SK-N-SH (cell line): ENCODE data around the gene BCL2L11. TPM values are rescaled to one million over a fixed set of nuclear protein-coding genes. Genes with fewer than 3 reads are reported as not detected.

Experiments used
- CTCF ChIA-PET: fragments of 300-600, 350-600 bp; formaldehyde crosslinking; extraction: SDS; loops from one replicate; lab custom pipeline; 2021; lab: Yijun Ruan, JAX
- POLR2A ChIA-PET: fragments of 350-600 bp; sonication (Branson Sonifier 250); formaldehyde crosslinking; extraction: SDS; loops from one replicate; lab custom pipeline; 2020; ENCODE audit warnings: antibody characterized with exemption, inconsistent platforms; lab: Yijun Ruan, JAX
- DNase-seq: peaks from one replicate; pipeline ENCODE4 v3.0.0; 2012
- H2AFZ ChIP-seq: fragments of 200-600 bp; sonication (generic); 2 replicates; pipeline ENCODE4 v1.8.1; 2016; ENCODE audit warnings: antibody characterized with exemption, mild to moderate bottlenecking, low read depth
- H3F3A ChIP-seq: fragments of 200-600 bp; sonication (generic); replicated peaks from 2 replicates; pipeline ENCODE3; 2016; ENCODE audit warnings: antibody characterized with exemption, mild to moderate bottlenecking; ENCODE audit not compliant: insufficient read depth
- H3K27ac ChIP-seq, 2 experiments: fragments of 200-500 bp in 1 of 2; fragments of 200-600 bp in 1 of 2; sonication (Bioruptor generic) in 1 of 2; sonication (generic), shearing (Covaris generic) in 1 of 2; 2 replicates each; pipeline versions ENCODE4 v1.5.1 to v1.6.1; 2014 to 2016; ENCODE audit warnings: low read depth in 2 of 2, inconsistent platforms in 1 of 2, low read length in 1 of 2, mild to moderate bottlenecking in 1 of 2, mixed read lengths in 1 of 2
- H3K27me3 ChIP-seq: fragments of 200-600 bp; sonication (generic), shearing (Covaris generic); 2 replicates; pipeline ENCODE4 v1.6.1; 2016; ENCODE audit warnings: mixed run types; ENCODE audit not compliant: insufficient read depth
- H3K36me3 ChIP-seq, 2 experiments: fragments of 200-500 bp in 1 of 2; fragments of 200-600 bp in 1 of 2; sonication (Bioruptor generic) in 1 of 2; sonication (generic) in 1 of 2; replicated peaks in 1 of 2; 2 replicates each; pipeline versions ENCODE3 to v1.5.1; 2014 to 2016; ENCODE audit warnings: low read length in 1 of 2, mild to moderate bottlenecking in 1 of 2; ENCODE audit not compliant: insufficient read depth in 2 of 2, control insufficient read depth in 1 of 2
- H3K4me1 ChIP-seq, 2 experiments: fragments of 200-500 bp in 1 of 2; fragments of 200-600 bp in 1 of 2; sonication (Bioruptor generic) in 1 of 2; sonication (generic), shearing (Covaris generic) in 1 of 2; 2 replicates each; pipeline versions ENCODE4 v1.5.1 to v1.6.1; 2014 to 2016; ENCODE audit warnings: low read depth in 1 of 2, low read length in 1 of 2, mixed run types in 1 of 2; ENCODE audit not compliant: insufficient read depth in 2 of 2, control insufficient read depth in 1 of 2
- H3K4me2 ChIP-seq: fragments of 200-600 bp; sonication (generic), shearing (Covaris generic); 2 replicates; pipeline ENCODE4 v1.6.1; 2017; ENCODE audit warnings: mixed run types
- H3K4me3 ChIP-seq, 2 experiments: fragments of 200-500 bp in 1 of 2; fragments of 200-600 bp in 1 of 2; sonication (Bioruptor generic) in 1 of 2; sonication (generic), shearing (Covaris generic) in 1 of 2; 2 replicates each; pipeline versions ENCODE4 v1.5.1 to v1.8.1; 2014 to 2016; ENCODE audit warnings: low read depth in 2 of 2, inconsistent platforms in 1 of 2, low read length in 1 of 2, mild to moderate bottlenecking in 1 of 2, mixed read lengths in 1 of 2, moderate library complexity in 1 of 2
- H3K79me2 ChIP-seq: fragments of 200-600 bp; sonication (generic); 2 replicates; pipeline ENCODE4 v1.8.1; 2017; ENCODE audit warnings: mild to moderate bottlenecking; ENCODE audit not compliant: insufficient read depth
- H3K9ac ChIP-seq: fragments of 200-600 bp; sonication (generic); 2 replicates; pipeline ENCODE4 v1.6.1; 2017; ENCODE audit warnings: mixed run types
- H3K9me2 ChIP-seq: fragments of 200-600 bp; sonication (generic); 2 replicates; pipeline ENCODE4 v1.6.1; 2017; ENCODE audit warnings: mixed run types
- H3K9me3 ChIP-seq: fragments of 200-600 bp; sonication (generic); 2 replicates; pipeline ENCODE4 v1.6.1; 2017; ENCODE audit warnings: mixed run types, mild to moderate bottlenecking, moderate library complexity
- H4K20me1 ChIP-seq: fragments of 200-600 bp; sonication (generic); 2 replicates; pipeline ENCODE4 v1.6.1; 2017; ENCODE audit warnings: mild to moderate bottlenecking, mixed run types; ENCODE audit not compliant: insufficient read depth
- CTCF ChIP-seq: fragments of 200-600 bp; sonication (generic); IDR thresholded peaks from 2 replicates; pipeline ENCODE4 v1.6.1; 2017; ENCODE audit warnings: antibody characterized with exemption, mild to moderate bottlenecking, moderate library complexity
- ELF1 ChIP-seq: IDR thresholded peaks from 2 replicates; pipeline ENCODE4 v1.4.0; 2012
- EP300 ChIP-seq, 2 experiments: IDR thresholded peaks; 2 replicates each; pipeline versions ENCODE4 v1.4.0 to v1.6.1; 2012; ENCODE audit warnings: borderline replicate concordance in 1 of 2, low read depth in 1 of 2, low read length in 1 of 2
- FOSL2 ChIP-seq: IDR thresholded peaks from 2 replicates; pipeline ENCODE4 v1.4.0; 2012; ENCODE audit warnings: low read depth, mild to moderate bottlenecking, moderate library complexity, borderline replicate concordance
- FOXJ3 ChIP-seq: sonication (generic); formaldehyde crosslinking; IDR thresholded peaks from 2 replicates; pipeline ENCODE4 v1.5.1; 2020; ENCODE audit warnings: mild to moderate bottlenecking, missing genetic modification reagents
- FOXM1 ChIP-seq: IDR thresholded peaks from 2 replicates; pipeline ENCODE4 v1.4.0; 2012; ENCODE audit warnings: low read depth, mild to moderate bottlenecking
- GABPA ChIP-seq: IDR thresholded peaks from 2 replicates; pipeline ENCODE4 v1.4.0; 2012; ENCODE audit warnings: low read depth, mild to moderate bottlenecking
- GATA2 ChIP-seq: sonication (generic); formaldehyde crosslinking; IDR thresholded peaks from 2 replicates; pipeline ENCODE4 v1.5.0; 2020; ENCODE audit warnings: mild to moderate bottlenecking, missing genetic modification reagents
- MEF2A ChIP-seq: IDR thresholded peaks from 2 replicates; pipeline ENCODE4 v1.4.0; 2012; ENCODE audit warnings: low read depth, borderline replicate concordance
- MXI1 ChIP-seq: IDR thresholded peaks from 2 replicates; pipeline ENCODE4 v1.6.1; 2012; ENCODE audit warnings: mild to moderate bottlenecking, low read depth, low read length, improper control_type of control experiment
- NRF1 ChIP-seq: IDR thresholded peaks from 2 replicates; pipeline ENCODE4 v1.6.1; 2012; ENCODE audit warnings: low read depth, mild to moderate bottlenecking, low read length
- PBX3 ChIP-seq: IDR thresholded peaks from 2 replicates; pipeline ENCODE4; 2012
- POLR2AphosphoS5 ChIP-seq: IDR thresholded peaks from 2 replicates; pipeline ENCODE4 v1.6.1; 2012; ENCODE audit warnings: low read depth, low read length
- RAD21 ChIP-seq: IDR thresholded peaks from 2 replicates; pipeline ENCODE4 v1.6.1; 2012; ENCODE audit warnings: mild to moderate bottlenecking, low read length
- RFX5 ChIP-seq: IDR thresholded peaks from 2 replicates; pipeline ENCODE4 v1.6.1; 2012; ENCODE audit warnings: mild to moderate bottlenecking, improper control_type of control experiment, low read length
- SMC3 ChIP-seq: IDR thresholded peaks from 2 replicates; pipeline ENCODE4 v1.6.1; 2012; ENCODE audit warnings: low read depth, low read length, improper control_type of control experiment
- TAF1 ChIP-seq: IDR thresholded peaks from 2 replicates; pipeline ENCODE4 v1.6.1; 2012; ENCODE audit warnings: low read depth, mild to moderate bottlenecking, low read length, moderate library complexity, borderline replicate concordance
- TCF12 ChIP-seq: IDR thresholded peaks from 2 replicates; pipeline ENCODE4 v1.4.0; 2012
- YY1 ChIP-seq: IDR thresholded peaks from 2 replicates; pipeline ENCODE4 v1.4.0; 2012; ENCODE audit warnings: low read depth, mild to moderate bottlenecking
- WGBS: methylation state at CpG from one replicate; pipeline ENCODE4 v1.1.6; 2017; ENCODE audit warnings: low lambda C conversion rate; 5-methylcytosine and 5-hydroxymethylcytosine counted together
- polyA plus RNA-seq, 3 experiments: library from polyadenylated mRNA; depleted of rRNA; stranded (reverse); fragments of >200 nt; gene quantifications; 2 replicates each; pipeline ENCODE4 v1.2.3, GENCODE V29; 2012
- TF ChIP-seq, protein P1 (sequence below): fragments of 150-350 bp; IDR thresholded peaks from 2 replicates; pipeline ENCODE4 v1.6.1; 2016; ENCODE audit warnings: mild to moderate bottlenecking, low read depth, low read length
- TF ChIP-seq, protein P2 (sequence below): IDR thresholded peaks from 2 replicates; pipeline ENCODE4 v1.4.0; 2012; ENCODE audit warnings: low read depth, borderline replicate concordance

The BCL2L11 gene
- polyA plus RNA-seq, 1 of the 3 experiments (the other 2 are of a cell fraction), result 3.3 TPM

- TF ChIP-seq FOXM1, result no peak
- 0 out of 4 replicates have a peak, but pooled peaks of 1 of the 2 experiments have one; percentile 7 for TF ChIP-seq EP300 (IDR thresholded peaks at IDR 0.05; ENCODE audit: borderline replicate concordance in 1 of 2, low read depth in 1 of 2, low read length in 1 of 2)
- TF ChIP-seq GABPA, result no peak
- no peak for TF ChIP-seq CTCF
- 0 out of 2 replicates have a peak, but pooled peaks have one; percentile 6 for TF ChIP-seq PBX3
- 0 out of 2 replicates have a peak, but pooled peaks have one; percentile 23 for TF ChIP-seq YY1
- TF ChIP-seq, protein P1, sequence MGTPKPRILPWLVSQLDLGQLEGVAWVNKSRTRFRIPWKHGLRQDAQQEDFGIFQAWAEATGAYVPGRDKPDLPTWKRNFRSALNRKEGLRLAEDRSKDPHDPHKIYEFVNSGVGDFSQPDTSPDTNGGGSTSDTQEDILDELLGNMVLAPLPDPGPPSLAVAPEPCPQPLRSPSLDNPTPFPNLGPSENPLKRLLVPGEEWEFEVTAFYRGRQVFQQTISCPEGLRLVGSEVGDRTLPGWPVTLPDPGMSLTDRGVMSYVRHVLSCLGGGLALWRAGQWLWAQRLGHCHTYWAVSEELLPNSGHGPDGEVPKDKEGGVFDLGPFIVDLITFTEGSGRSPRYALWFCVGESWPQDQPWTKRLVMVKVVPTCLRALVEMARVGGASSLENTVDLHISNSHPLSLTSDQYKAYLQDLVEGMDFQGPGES, result no peak
- TF ChIP-seq ELF1, result no peak; the same call in 1 of the 2 replicates
- TF ChIP-seq POLR2AphosphoS5, result no peak
- TF ChIP-seq SMC3, result no peak
- TF ChIP-seq FOSL2, result no peak
- TF ChIP-seq MEF2A, result no peak
- TF ChIP-seq RAD21, result 0 out of 2 replicates have a peak, but pooled peaks have one; percentile 4
- no peak for TF ChIP-seq FOXJ3 (CRISPR knock-in tag)
- TF ChIP-seq RFX5, result no peak
Observed at GRCh38 chr2:111161971-111162370, 41.3 kb downstream of the BCL2L11 start (continued).

DNA sequence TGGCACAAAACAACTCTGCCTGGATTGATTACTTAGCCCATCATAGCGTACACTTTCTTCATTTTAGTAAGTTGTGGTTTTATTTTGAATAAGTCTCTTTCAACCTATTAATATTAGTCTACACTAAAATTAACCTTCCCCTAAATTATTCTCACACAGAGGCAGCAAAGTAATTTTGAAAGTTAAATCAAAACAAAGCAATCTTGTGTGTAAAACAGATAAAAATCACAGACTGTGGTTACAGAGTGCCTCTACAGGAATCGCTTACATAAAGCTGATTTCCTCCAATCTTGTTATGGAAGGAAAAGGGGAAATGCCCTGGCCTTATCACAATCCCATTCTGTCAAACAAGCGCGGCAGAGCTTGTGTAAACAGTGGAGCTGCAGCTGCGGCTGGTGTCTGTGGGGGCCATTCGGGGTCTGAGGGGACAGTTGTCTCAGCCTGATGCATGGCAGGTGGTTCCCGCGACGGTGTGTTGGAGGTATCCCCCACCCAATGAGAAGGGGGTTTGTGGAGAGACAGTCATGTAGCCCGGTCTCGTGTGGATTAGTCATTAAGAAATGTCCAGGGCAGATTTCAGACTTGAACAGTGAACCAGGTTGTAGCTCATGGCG, 42.1 kb downstream of the BCL2L11 start:
- WGBS, result 86% methylated on average over 11 of the region's 12 CpGs
- H2AFZ ChIP-seq, result no peak overlapping the region
- ChIA-PET CTCF (interaction anchor here (0.9 to 1.5 kb wide), 3 partner anchors 15 to 131 kb away, joined by 3 to 5 read pairs (median 4); no protein-coding TSS in a partner anchor), POLR2A (no interaction called here)
- H3K4me2 ChIP-seq, result no peak overlapping the region
- H3K9me2 ChIP-seq, result no peaks in the 10 kb centered on the region
- peak; percentile 59 for DNase-seq
- no peaks in the 10 kb centered on the region for H3K9me3 ChIP-seq
- no peaks in the 10 kb centered on the region for H3K79me2 ChIP-seq
- H4K20me1 ChIP-seq, result peaks cover 6% of the 10 kb centered on the region; the same call in 1 of the 2 replicates
- no peaks in the 10 kb centered on the region for H3K27me3 ChIP-seq
- H3K36me3 ChIP-seq, result peaks cover 8 to 43% of the 10 kb centered on the region in 2 experiments
- no peak for TF ChIP-seq TAF1
- no peak for TF ChIP-seq NRF1
- peak; percentile 50; the same call in 1 of the 2 replicates for TF ChIP-seq MXI1
- peak; percentile 19; the same call in 1 of the 2 replicates for TF ChIP-seq TCF12
- TF ChIP-seq, protein P2, sequence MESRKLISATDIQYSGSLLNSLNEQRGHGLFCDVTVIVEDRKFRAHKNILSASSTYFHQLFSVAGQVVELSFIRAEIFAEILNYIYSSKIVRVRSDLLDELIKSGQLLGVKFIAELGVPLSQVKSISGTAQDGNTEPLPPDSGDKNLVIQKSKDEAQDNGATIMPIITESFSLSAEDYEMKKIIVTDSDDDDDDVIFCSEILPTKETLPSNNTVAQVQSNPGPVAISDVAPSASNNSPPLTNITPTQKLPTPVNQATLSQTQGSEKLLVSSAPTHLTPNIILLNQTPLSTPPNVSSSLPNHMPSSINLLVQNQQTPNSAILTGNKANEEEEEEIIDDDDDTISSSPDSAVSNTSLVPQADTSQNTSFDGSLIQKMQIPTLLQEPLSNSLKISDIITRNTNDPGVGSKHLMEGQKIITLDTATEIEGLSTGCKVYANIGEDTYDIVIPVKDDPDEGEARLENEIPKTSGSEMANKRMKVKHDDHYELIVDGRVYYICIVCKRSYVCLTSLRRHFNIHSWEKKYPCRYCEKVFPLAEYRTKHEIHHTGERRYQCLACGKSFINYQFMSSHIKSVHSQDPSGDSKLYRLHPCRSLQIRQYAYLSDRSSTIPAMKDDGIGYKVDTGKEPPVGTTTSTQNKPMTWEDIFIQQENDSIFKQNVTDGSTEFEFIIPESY, result no peak
- TF ChIP-seq GATA2 (CRISPR knock-in tag), result peak; percentile 53
- 0 out of 2 replicates have a peak, but pooled peaks have one; percentile 59 for TF ChIP-seq FOXJ3 (CRISPR knock-in tag)
- peaks cover 23 to 66% of the 10 kb centered on the region in 2 experiments for H3K4me1 ChIP-seq
- no peak overlapping the region for H3K9ac ChIP-seq
- no peak overlapping the region for H3K4me3 ChIP-seq
- peak overlapping the region in 1 of 2 experiments; percentile 91; a peak in 2 of 4 replicates for H3K27ac ChIP-seq
- peaks cover 4% of the 10 kb centered on the region for H3F3A ChIP-seq
